SK-N-SH (cell line): ENCODE measurements around the gene CPLANE1.

Experiments used
- EZH2phosphoT487 ChIP-seq: fragments of 200-600 bp; sonication (generic); IDR thresholded peaks from 2 replicates; pipeline ENCODE4 v1.6.1; 2017; ENCODE audit warnings: low read depth, mixed run types, mild to moderate bottlenecking, antibody characterized with exemption, moderate library complexity, borderline replicate concordance
- GATA2 ChIP-seq: sonication (generic); formaldehyde crosslinking; IDR thresholded peaks from 2 replicates; pipeline ENCODE4 v1.5.0; 2020; ENCODE audit warnings: mild to moderate bottlenecking, missing genetic modification reagents
- POLR2AphosphoS5 ChIP-seq: IDR thresholded peaks from 2 replicates; pipeline ENCODE4 v1.6.1; 2012; ENCODE audit warnings: low read depth, low read length
- TAF1 ChIP-seq: IDR thresholded peaks from 2 replicates; pipeline ENCODE4 v1.6.1; 2012; ENCODE audit warnings: low read depth, mild to moderate bottlenecking, low read length, moderate library complexity, borderline replicate concordance
- TEAD4 ChIP-seq: IDR thresholded peaks from 2 replicates; pipeline ENCODE4 v1.4.0; 2012; ENCODE audit warnings: mild to moderate bottlenecking, borderline replicate concordance; ENCODE audit not compliant: insufficient read depth
- USF2 ChIP-seq: fragments of 150-350 bp; IDR thresholded peaks from 2 replicates; pipeline ENCODE4 v1.6.1; 2017; ENCODE audit warnings: antibody characterized with exemption, low read length, low read depth, borderline replicate concordance
- YY1 ChIP-seq: IDR thresholded peaks from 2 replicates; pipeline ENCODE4 v1.4.0; 2012; ENCODE audit warnings: low read depth, mild to moderate bottlenecking
- TF ChIP-seq, protein P1 (sequence below): fragments of 200-600 bp; sonication (generic); IDR thresholded peaks from 2 replicates; pipeline ENCODE4 v1.6.1; 2017; ENCODE audit warnings: antibody characterized with exemption, mild to moderate bottlenecking, moderate library complexity
- TF ChIP-seq, protein P2 (sequence below): IDR thresholded peaks from 2 replicates; pipeline ENCODE4 v1.6.1; 2012; ENCODE audit warnings: mild to moderate bottlenecking, low read depth, low read length, moderate library complexity

GRCh38 chr5:37071901-37072581 lies 177.1 kb downstream of the CPLANE1 start:
- TF ChIP-seq TAF1: no peak
- no peak for TF ChIP-seq USF2
- TF ChIP-seq EZH2phosphoT487: no peak
- TF ChIP-seq, protein P1, sequence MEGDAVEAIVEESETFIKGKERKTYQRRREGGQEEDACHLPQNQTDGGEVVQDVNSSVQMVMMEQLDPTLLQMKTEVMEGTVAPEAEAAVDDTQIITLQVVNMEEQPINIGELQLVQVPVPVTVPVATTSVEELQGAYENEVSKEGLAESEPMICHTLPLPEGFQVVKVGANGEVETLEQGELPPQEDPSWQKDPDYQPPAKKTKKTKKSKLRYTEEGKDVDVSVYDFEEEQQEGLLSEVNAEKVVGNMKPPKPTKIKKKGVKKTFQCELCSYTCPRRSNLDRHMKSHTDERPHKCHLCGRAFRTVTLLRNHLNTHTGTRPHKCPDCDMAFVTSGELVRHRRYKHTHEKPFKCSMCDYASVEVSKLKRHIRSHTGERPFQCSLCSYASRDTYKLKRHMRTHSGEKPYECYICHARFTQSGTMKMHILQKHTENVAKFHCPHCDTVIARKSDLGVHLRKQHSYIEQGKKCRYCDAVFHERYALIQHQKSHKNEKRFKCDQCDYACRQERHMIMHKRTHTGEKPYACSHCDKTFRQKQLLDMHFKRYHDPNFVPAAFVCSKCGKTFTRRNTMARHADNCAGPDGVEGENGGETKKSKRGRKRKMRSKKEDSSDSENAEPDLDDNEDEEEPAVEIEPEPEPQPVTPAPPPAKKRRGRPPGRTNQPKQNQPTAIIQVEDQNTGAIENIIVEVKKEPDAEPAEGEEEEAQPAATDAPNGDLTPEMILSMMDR: no peak
- no peak; the same call in 1 of the 2 replicates for TF ChIP-seq POLR2AphosphoS5
- TF ChIP-seq, protein P2, sequence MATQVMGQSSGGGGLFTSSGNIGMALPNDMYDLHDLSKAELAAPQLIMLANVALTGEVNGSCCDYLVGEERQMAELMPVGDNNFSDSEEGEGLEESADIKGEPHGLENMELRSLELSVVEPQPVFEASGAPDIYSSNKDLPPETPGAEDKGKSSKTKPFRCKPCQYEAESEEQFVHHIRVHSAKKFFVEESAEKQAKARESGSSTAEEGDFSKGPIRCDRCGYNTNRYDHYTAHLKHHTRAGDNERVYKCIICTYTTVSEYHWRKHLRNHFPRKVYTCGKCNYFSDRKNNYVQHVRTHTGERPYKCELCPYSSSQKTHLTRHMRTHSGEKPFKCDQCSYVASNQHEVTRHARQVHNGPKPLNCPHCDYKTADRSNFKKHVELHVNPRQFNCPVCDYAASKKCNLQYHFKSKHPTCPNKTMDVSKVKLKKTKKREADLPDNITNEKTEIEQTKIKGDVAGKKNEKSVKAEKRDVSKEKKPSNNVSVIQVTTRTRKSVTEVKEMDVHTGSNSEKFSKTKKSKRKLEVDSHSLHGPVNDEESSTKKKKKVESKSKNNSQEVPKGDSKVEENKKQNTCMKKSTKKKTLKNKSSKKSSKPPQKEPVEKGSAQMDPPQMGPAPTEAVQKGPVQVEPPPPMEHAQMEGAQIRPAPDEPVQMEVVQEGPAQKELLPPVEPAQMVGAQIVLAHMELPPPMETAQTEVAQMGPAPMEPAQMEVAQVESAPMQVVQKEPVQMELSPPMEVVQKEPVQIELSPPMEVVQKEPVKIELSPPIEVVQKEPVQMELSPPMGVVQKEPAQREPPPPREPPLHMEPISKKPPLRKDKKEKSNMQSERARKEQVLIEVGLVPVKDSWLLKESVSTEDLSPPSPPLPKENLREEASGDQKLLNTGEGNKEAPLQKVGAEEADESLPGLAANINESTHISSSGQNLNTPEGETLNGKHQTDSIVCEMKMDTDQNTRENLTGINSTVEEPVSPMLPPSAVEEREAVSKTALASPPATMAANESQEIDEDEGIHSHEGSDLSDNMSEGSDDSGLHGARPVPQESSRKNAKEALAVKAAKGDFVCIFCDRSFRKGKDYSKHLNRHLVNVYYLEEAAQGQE: no peak
- peak; percentile 61; the same call in 1 of the 2 replicates for TF ChIP-seq TEAD4
- no peak for TF ChIP-seq YY1
- no peak for TF ChIP-seq GATA2
